NCI-H146 (cell line): Measurements from ENCODE around the gene RNPEP.
"Not testable (repeated sequence)": the region's sequence is repeated elsewhere in the genome, so short reads cannot be mapped to it uniquely, and the experiment has no call there.

Experiments
- DNase-seq: peaks from one replicate; lab custom pipeline; 2025; lab: John Stamatoyannopoulos, UW

Gene RNPEP

GRCh38 chr1:201982623-201983379 is at the start of gene RNPEP:
Gene RNPEP, plus strand, starts transcription at chr1:201982648. Its CDS starts 19 bp downstream, at chr1:201982667.
- DNase-seq = peak; percentile 80

GRCh38 chr1:201933840-201934430 is 48.5 kb upstream of the RNPEP start:
- no peak for DNase-seq

GRCh38 chr1:201937624-201938213 is 44.7 kb upstream of the RNPEP start:
- no peak for DNase-seq

GRCh38 chr1:201938440-201939035 is 43.9 kb upstream of the RNPEP start:
- no peak for DNase-seq

- no peak for DNase-seq
Measured at GRCh38 chr1:201939148-201939547, 43.3 kb upstream of the RNPEP start.

GRCh38 chr1:201939574-201939973 is 42.9 kb upstream of the RNPEP start:
- DNase-seq = no peak

GRCh38 chr1:201940316-201940715 is 42.1 kb upstream of the RNPEP start:
- not testable (repeated sequence) for DNase-seq

GRCh38 chr1:201941420-201942128 is 40.9 kb upstream of the RNPEP start:
- no peak for DNase-seq

GRCh38 chr1:201942129-201942495 is 40.3 kb upstream of the RNPEP start:
- no peak for DNase-seq

- no peak for DNase-seq
Measured at GRCh38 chr1:201944002-201944401, 38.4 kb upstream of the RNPEP start.

- DNase-seq = no peak
Measured at GRCh38 chr1:201944639-201945038, 37.8 kb upstream of the RNPEP start.

- no peak for DNase-seq
Measured at GRCh38 chr1:201945157-201945556, 37.3 kb upstream of the RNPEP start.

GRCh38 chr1:201945863-201946223 is 36.6 kb upstream of the RNPEP start:
- DNase-seq = no peak

GRCh38 chr1:201946224-201946908 is 36.1 kb upstream of the RNPEP start, which contains the start of gene LMOD1:
Gene LMOD1, minus strand, starts transcription at chr1:201946548. Its CDS starts 208 bp downstream, at chr1:201946340.
- DNase-seq = peak; percentile 80

- no peak for DNase-seq
Measured at GRCh38 chr1:201947697-201948008, 34.8 kb upstream of the RNPEP start.

- DNase-seq = no peak
Measured at GRCh38 chr1:201949491-201949890, 33.0 kb upstream of the RNPEP start.

GRCh38 chr1:201954263-201955008 is 28.0 kb upstream of the RNPEP start:
- DNase-seq = no peak

- DNase-seq = peak; percentile 97
Measured at GRCh38 chr1:201955009-201955728, 27.3 kb upstream of the RNPEP start, which contains the start of gene TIMM17A. Gene TIMM17A, plus strand, starts transcription at chr1:201955503. Its CDS starts 24 bp downstream, at chr1:201955527.

GRCh38 chr1:201955729-201956143 is 26.7 kb upstream of the RNPEP start:
- peak; percentile 43 for DNase-seq

GRCh38 chr1:201958348-201958747 is 24.1 kb upstream of the RNPEP start:
- DNase-seq = no peak
